ENCODE data around the gene HSPA13. TPM values are rescaled to one million over a fixed set of nuclear protein-coding genes. Genes with fewer than 3 reads are reported as not detected.
"Not testable (repeated sequence)": the region's sequence is repeated elsewhere in the genome, so short reads cannot be mapped to it uniquely, and the experiment has no call there.

The HSPA13 gene
- total RNA-seq, 1 donor from 2014 or later = 67.2 TPM

GRCh38 chr21:14353726-14354125, 29.2 kb downstream of the HSPA13 start:
- H2AFZ ChIP-seq (ENCODE audit: low read depth, low read length) = no peak overlapping the region
- FAIRE-seq = no peak
- Mint-ChIP-seq H3K4me3 (ENCODE audit: unreplicated experiment) (no peak overlapping the region), H3K9me3 (ENCODE audit: unreplicated experiment) (no peaks in the 10 kb centered on the region), H3K27ac (ENCODE audit: unreplicated experiment) (no peak overlapping the region), H3K27me3 (ENCODE audit: low read depth, unreplicated experiment) (peaks cover 2% of the 10 kb centered on the region), H3K4me1 (ENCODE audit: low read depth, unreplicated experiment) (no peaks in the 10 kb centered on the region), H3K36me3 (ENCODE audit: low read depth, unreplicated experiment) (no peaks in the 10 kb centered on the region)
- H3K27ac ChIP-seq (ENCODE audit: low read depth, low read length) = no peak overlapping the region
- no peak overlapping the region for H3K4me2 ChIP-seq (ENCODE audit: low read length)
- H3K79me2 ChIP-seq (ENCODE audit: insufficient read depth, low read length) = no peaks in the 10 kb centered on the region
- no peak overlapping the region for H3K9ac ChIP-seq (ENCODE audit: low read length)
- no peaks in the 10 kb centered on the region for H3K9me3 ChIP-seq (ENCODE audit: insufficient read depth, low read depth, low read length)
- H4K20me1 ChIP-seq (ENCODE audit: insufficient read depth, low read length) = no peaks in the 10 kb centered on the region
- no peak for TF ChIP-seq CTCF (IDR thresholded peaks at IDR 0.05; ENCODE audit: insufficient read depth, low read depth, low read length)
- no peak for TF ChIP-seq EZH2 (IDR thresholded peaks at IDR 0.05; ENCODE audit: insufficient read depth, low read length)
- no peaks in the 10 kb centered on the region for H3K27me3 ChIP-seq (ENCODE audit: insufficient read depth, low read length)
- H3K36me3 ChIP-seq (ENCODE audit: insufficient read depth, low read length) = no peaks in the 10 kb centered on the region
- H3K4me3 ChIP-seq (ENCODE audit: insufficient read depth, low read depth, low read length) = no peak overlapping the region
- DNase-seq (ENCODE audit: low read depth) = no peak
- no peaks in the 10 kb centered on the region for H3K4me1 ChIP-seq (ENCODE audit: insufficient read depth, low read length)

DNA sequence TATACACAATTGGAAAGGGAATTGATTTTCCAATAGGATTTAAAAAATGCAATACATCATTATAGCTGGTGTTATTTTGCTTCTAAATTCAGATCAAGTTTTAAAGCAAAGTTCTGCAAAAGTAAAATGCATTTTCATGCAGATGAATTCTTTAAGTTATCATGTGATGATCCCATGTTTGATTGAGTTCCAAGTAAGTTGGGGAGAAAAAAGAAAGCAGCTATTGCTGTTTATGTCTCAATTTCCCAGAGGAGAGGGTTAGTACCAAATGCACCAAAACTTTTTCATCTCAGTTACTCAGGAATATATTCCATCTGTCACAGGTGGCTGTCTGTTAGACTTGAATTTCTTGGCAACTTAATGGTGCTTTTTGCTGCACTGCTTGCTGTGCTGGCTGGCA, 29.7 kb downstream of the HSPA13 start:
- Histone ChIP-seq H4K20me1 (ENCODE audit: insufficient read depth, low read length) (no peaks in the 10 kb centered on the region), H3K4me1 (ENCODE audit: insufficient read depth, low read length) (no peaks in the 10 kb centered on the region), H3K4me3 (ENCODE audit: insufficient read depth, low read depth, low read length) (no peak overlapping the region), H3K4me2 (ENCODE audit: low read length) (no peak overlapping the region), H3K27ac (ENCODE audit: low read depth, low read length) (no peak overlapping the region), H3K27me3 (ENCODE audit: insufficient read depth, low read length) (no peaks in the 10 kb centered on the region), H3K36me3 (ENCODE audit: insufficient read depth, low read length) (no peaks in the 10 kb centered on the region), H2AFZ (ENCODE audit: low read depth, low read length) (no peak overlapping the region), H3K79me2 (ENCODE audit: insufficient read depth, low read length) (no peaks in the 10 kb centered on the region), H3K9ac (ENCODE audit: low read length) (no peak overlapping the region), H3K9me3 (ENCODE audit: insufficient read depth, low read depth, low read length) (no peaks in the 10 kb centered on the region)
- TF ChIP-seq EZH2 (IDR thresholded peaks at IDR 0.05; ENCODE audit: insufficient read depth, low read length) (no peak), CTCF (IDR thresholded peaks at IDR 0.05; ENCODE audit: insufficient read depth, low read depth, low read length) (no peak)
- FAIRE-seq (no peak), DNase-seq (ENCODE audit: low read depth) (no peak)
- no peak overlapping the region for H3K4me3 Mint-ChIP-seq (ENCODE audit: unreplicated experiment)
- no peaks in the 10 kb centered on the region for H3K9me3 Mint-ChIP-seq (ENCODE audit: unreplicated experiment)
- H3K27ac Mint-ChIP-seq (ENCODE audit: unreplicated experiment) = no peak overlapping the region
- peaks cover 2% of the 10 kb centered on the region for H3K27me3 Mint-ChIP-seq (ENCODE audit: low read depth, unreplicated experiment)
- no peaks in the 10 kb centered on the region for H3K36me3 Mint-ChIP-seq (ENCODE audit: low read depth, unreplicated experiment)
- no peaks in the 10 kb centered on the region for H3K4me1 Mint-ChIP-seq (ENCODE audit: low read depth, unreplicated experiment)

DNA sequence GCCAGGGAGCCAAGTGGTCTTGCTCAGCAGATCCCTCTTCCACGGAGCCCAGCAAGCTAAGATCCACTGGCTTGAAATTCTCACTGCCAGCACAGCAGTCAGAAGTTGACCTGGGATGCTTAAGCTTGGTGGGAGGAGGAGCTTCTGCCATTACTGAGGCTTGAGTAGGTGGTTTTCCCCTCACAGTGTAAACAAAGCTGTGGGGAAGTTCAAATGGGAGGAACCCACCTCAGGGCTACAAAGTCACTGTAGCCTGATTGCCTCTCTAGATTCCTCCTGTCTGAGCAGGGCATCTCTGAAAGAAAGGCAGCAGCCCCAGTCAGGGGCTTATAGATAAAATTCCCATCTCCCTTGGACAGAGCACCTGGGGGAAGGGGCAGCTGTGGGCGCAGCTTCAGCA, 55.6 kb downstream of the HSPA13 start:
- H3K36me3 Mint-ChIP-seq (ENCODE audit: low read depth, unreplicated experiment); H4K20me1 ChIP-seq (ENCODE audit: insufficient read depth, low read length); H3K4me3 ChIP-seq (ENCODE audit: insufficient read depth, low read depth, low read length); H3K9me3 Mint-ChIP-seq (ENCODE audit: unreplicated experiment); FAIRE-seq; H3K4me1 Mint-ChIP-seq (ENCODE audit: low read depth, unreplicated experiment); H3K27me3 ChIP-seq (ENCODE audit: insufficient read depth, low read length); H3K9me3 ChIP-seq (ENCODE audit: insufficient read depth, low read depth, low read length); H2AFZ ChIP-seq (ENCODE audit: low read depth, low read length); H3K36me3 ChIP-seq (ENCODE audit: insufficient read depth, low read length); H3K79me2 ChIP-seq (ENCODE audit: insufficient read depth, low read length); DNase-seq (ENCODE audit: low read depth); H3K27ac ChIP-seq (ENCODE audit: low read depth, low read length); H3K4me1 ChIP-seq (ENCODE audit: insufficient read depth, low read length); H3K4me2 ChIP-seq (ENCODE audit: low read length); H3K27me3 Mint-ChIP-seq (ENCODE audit: low read depth, unreplicated experiment); H3K27ac Mint-ChIP-seq (ENCODE audit: unreplicated experiment); H3K9ac ChIP-seq (ENCODE audit: low read length); H3K4me3 Mint-ChIP-seq (ENCODE audit: unreplicated experiment): not testable (repeated sequence)

Data from astrocyte (in vitro differentiated cells and primary cell).